GM21717 (cell line): ENCODE data around the gene EFNB2.

Experiments used
- ATAC-seq: cut with Tn5 transposase; IDR thresholded peaks from one replicate; pipeline ENCODE4 v1.9.1; 2021; ENCODE audit warnings: mild to moderate bottlenecking, moderate library complexity; ENCODE audit not compliant: unreplicated experiment

Gene EFNB2

DNA sequence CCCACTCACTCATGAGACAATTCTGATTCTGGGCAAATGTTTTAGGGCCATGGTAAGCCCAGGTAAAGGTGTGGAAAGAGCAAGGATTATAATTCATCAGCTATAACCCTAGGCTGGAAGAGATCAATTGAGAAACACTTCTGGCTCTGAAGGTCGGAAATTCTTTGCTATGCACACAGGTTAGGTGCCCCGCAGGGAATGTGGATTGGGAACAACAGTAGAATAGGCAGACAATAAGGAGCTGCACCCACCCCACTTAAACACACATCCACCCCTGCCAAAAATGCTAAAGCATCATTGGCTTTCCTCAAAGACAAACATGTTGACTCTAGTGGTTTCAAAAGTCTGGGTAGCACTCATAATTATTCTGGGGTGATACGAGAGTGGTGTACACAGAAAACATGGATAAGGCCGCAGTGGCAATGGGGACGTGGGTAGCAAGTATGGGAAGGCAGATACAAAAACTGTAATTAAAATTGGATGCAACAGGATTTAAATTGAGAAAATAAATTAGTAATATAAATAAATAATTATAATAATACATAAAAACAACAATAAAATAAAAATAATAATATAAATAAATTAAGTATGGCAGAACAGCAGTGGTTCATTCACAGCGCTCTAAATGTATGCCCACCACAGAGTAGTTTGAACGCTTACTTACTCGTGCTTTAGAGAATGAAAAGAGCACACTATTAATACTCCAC is 8.6 kb downstream of the EFNB2 start:
- ATAC-seq = no peak

DNA sequence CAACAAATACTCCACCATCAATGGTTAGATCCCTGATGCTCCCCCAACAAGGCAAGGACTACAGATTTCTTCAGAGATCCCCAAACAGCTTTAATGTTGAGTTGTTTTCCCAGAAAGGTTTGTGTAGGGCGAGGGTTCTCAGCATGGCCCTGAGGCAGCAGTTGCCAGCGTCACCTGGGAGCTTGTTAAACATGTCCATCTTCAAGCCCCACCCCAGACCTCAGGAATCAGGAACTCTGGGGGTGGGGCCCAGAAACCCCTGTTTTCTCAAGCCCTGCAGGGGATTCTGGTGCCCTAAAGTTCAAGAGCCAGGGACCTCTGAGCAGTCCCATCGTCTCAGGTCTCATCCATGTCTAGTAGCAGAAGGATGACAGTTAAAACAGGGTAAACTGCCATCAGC is 9.6 kb downstream of the EFNB2 start:
- ATAC-seq = no peak

GRCh38 chr13:106524108-106524507 is 11.4 kb downstream of the EFNB2 start:
- no peak for ATAC-seq

DNA sequence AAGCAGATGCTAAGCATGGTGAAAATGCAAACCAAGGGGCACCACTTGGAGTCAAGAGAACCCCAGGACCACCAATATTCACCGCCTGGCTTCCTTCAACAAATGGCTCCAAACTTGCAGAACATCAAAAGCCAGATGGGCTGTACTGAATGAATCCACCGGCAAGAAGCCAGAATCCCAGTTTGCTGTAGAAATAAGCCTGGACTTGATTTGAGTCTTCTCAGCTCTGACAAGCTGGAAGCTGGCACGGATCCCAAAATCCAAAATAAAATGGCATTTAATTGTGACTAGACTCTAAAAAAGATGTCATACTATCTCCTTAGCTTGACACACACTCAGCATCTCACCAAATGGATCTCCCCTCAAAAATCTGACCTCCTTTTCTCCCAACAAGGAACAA is 11.9 kb downstream of the EFNB2 start:
- no peak for ATAC-seq

DNA sequence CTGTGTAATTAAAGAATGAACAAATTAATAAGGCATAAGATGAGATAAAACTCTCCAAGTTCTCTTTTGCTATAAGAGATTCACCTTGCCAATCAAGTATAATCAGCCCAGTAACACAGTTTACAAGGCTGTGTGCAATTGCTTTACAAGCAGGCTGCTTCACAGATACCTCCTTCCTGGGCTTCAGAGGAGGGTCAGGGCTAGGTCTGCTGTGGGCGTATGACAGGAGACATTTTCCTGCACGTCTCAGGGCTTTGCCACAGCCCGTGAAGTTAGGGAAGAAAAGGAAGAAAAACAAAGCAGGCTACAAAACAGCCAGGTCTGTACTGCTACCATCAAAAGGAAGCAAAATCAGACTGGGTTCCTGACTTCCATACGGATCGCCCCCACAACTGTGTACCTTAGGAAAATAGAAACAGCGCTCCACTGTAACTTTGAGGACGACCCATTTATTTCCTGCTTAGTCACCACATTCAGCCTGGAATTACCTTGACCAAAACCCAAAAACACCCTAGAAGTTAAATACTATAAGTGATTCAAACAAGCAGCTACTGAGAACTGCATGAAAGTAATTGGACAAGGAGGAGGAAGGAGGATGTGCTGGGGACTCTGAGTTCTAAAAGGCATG is 12.4 kb downstream of the EFNB2 start:
- no peak for ATAC-seq

DNA sequence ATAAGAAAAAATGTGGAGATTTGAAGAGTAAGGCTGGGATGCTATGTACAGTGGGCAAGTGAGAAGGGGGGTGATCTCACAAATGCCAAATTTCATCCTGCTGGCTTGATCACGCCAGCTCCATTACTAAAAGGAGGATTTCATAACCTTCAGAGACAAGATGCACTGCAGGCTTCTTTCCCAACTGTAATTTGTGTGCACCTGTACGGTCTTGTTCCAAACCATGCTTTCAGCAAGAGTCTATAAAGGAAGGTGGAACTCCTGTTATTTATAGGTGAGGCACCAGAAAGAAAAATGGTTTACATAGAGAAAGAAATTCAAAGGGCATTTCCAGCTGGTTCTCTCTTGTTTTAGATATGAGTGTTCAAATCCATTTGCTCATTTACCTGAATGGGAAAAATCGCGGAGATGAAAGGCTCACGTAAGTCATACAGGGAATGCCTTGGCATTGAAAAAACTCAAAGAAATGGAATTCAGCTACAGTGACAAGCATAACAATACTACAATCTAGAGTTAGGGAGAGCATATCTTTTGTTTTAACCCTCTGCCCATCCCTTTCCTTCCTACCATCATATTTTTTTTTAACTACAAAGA is 13.3 kb downstream of the EFNB2 start:
- ATAC-seq = no peak

DNA sequence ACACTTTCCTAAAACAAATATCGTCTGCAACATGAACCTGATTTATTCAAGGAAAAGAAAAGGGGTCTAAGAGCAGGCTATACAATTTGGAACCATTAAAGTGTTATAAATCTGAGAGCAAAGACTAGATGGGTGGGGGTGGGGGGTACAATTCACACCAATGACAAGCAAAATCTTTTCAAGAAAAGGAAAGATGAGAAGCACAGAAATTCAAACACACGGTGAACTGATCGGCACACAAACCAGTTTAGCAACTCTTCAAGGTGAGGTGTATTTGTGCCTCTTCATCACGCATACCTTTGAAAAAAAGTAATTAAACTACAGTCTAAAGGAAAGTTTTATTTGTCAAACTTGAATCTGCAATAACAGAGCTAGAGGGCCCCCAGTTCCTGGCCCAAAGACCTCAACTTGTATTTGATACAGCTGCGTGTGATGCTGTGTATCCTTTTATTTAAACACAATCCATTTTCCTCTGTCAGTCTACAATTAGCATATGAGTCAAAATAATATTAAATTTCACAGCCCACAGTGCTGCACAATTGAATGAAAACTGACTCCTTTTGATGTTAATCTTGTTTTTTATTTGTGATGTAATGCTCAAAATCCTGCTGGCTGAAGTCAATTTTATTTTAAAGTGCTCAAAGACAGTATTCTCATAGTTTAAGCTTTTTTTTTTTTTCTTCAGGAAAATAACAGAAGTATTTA is 14.2 kb downstream of the EFNB2 start:
- ATAC-seq = no peak

DNA sequence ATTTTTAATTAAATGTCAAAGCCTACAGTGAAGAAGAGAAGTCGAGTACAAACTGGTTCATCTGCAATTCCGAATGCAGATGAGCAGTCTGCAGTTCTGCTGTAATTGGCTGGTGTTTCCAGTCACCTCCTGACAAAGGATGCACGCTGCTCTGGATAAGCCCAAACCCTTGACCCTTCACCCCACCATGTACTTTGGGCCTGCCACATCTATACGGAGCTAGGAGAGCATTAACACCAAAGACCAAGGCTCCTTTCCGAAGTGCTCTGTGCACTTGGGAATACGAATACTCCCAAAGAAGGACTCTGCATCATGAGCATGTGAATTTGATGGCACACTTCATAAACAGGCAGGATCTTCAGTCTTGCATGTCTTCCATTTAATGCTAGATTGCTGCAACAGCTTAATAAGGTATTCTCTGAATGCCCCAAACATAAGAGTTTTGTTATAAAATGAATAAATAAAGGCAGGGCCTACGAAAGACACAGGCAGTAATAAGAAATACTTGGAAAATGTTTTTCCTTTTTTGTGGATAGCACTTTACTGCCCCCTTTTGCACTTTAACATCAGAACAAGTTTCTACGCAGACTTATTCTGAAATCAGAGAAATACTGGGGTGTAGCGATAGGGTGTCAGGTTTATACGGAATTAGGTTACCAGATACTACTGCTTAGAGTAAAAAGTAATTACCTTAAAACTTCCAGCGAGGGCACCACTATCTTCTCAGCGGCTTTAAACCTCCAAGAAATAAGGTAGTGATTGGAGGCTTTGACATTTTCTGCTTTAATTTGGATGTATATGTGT is 15.0 kb downstream of the EFNB2 start:
- no peak for ATAC-seq

DNA sequence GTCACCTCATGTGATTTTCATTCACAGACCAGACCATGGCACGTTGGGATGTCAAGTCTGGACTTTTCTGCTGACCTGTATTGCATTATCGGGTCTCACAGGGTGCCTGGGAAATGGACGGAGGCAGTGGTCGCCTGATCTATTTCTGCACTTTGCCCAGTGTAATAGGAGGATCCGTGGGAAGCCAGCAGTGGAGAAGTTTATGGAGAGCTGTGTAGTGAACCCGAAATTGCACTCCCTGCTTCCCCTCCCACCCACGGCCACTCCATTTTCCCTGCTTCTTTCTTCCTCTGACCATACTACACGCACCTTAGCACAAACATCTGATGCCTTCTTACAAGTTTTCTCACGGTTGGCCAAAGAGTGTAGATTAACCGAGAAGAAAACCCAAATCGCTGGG is 16.9 kb downstream of the EFNB2 start:
- ATAC-seq = no peak

DNA sequence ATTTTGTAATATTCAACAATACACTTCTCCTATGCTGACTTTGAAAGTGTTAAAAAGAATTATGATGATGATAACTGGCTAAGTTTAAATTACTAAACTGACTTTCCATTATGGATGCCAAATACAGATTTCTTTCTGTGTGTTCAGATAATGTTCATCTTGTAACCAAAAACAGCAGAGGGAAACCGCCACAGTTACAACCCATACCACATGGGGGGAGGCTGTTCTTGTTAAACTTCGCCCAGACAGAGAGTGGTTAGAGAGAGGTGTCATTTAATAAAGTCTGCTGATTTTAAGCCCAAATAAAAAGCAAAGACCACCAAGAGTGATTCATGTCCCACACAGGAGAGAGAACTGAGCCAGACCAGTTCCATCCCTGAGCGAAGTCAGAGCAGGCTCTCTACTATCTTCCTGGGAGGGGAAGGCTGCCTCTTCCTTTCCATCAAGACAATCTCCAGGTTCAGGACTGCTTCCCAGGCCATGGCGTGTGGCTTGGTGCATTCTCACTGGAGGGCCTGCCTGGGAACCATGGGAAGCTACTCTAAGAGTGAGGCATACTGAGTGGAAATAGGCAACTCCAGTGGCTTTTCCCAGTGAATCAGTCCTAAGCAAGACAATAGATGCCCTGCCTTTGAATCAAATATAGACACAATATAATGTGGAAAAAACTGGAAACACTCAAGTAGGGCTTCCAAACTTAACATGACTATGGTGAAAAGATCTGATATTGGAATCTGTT is 18.2 kb downstream of the EFNB2 start:
- no peak for ATAC-seq

GRCh38 chr13:106515635-106516254 is 19.7 kb downstream of the EFNB2 start:
- ATAC-seq = no peak

GRCh38 chr13:106514928-106515634 is 20.4 kb downstream of the EFNB2 start:
- ATAC-seq = no peak

- no peak for ATAC-seq
These were observed 22.2 kb downstream of the EFNB2 start for GRCh38 chr13:106513025-106513983.

- ATAC-seq = peak; percentile 71
These were observed 27.7 kb downstream of the EFNB2 start for GRCh38 chr13:106507560-106508274.

DNA sequence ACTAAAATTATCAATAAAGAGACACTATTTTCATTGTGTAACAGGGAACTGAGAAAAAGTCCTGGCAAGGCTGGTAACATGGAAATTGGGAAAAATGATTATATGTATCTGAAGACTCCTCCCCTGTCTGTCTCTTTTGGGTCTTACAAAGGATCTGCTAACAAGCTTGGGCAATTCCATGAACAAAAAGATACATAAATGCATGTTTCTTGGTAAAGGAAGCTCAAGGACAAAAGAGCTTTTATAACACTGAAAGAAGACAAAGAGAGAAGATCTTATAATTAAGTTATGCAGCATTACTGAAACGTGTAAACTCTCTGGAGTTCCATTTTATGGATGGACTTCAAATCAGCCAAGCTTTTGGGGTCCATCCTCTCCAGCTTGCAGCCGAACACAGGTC is 29.2 kb downstream of the EFNB2 start:
- no peak for ATAC-seq

DNA sequence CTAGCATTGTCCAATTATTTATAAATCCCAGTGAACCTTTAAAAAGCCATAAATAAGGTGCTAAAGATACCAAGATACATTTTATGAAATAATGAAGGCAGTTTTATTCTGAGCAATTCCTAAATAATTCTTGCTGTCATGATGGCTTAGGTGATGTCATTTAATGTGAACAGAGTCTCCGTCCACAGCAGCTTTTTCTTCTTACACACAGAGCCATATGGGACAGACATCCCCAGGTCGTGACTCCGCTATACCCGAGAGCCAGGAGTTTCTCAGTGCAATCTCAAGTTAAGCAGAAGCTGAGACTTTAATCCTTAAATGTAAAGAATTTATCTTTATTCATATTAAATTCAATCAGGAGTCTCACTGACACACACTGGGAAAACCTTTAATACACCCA is 29.7 kb downstream of the EFNB2 start:
- ATAC-seq = no peak

DNA sequence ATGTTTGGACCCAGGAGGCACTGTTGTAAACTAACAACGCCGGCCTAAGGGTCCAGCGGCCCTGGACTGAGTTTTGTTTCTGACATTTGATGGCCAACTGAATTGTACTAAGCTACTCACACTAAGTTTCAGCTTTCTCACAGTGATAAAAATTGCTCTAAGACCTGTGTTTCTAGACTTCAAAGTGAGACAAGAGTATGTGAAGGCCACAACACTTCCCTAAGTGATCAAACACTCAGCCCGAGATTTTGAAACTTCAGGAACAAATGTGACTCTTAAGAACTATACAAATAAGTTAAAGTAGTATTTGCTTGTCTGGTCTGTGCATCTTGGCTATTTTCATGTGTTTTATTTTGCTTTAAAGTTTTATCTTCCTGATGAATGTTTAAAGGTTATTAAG is 30.2 kb downstream of the EFNB2 start:
- no peak for ATAC-seq
